K562 (cell line): ENCODE measurements around the gene RXRB. TPM values are rescaled to one million over a fixed set of nuclear protein-coding genes. Genes with fewer than 3 reads are reported as not detected.

Experiments used
- CTCF ChIP-seq, 3 experiments: IDR thresholded peaks in 2 of 3; conservative IDR thresholded peaks in 1 of 3; 2 replicates each; pipeline ENCODE4 v1.5.1; 2011 to 2012; ENCODE audit warnings: low read length in 3 of 3, mild to moderate bottlenecking in 3 of 3, control low read depth in 2 of 3, improper control_type of control experiment in 1 of 3, inconsistent platforms in 1 of 3, low read depth in 1 of 3, mixed read lengths in 1 of 3, moderate library complexity in 1 of 3; ENCODE audit not compliant: insufficient read depth in 2 of 3
- DIDO1 ChIP-seq: fragments of 450-650 bp; IDR thresholded peaks from 2 replicates; pipeline ENCODE4 v1.6.1; 2016; ENCODE audit warnings: low read depth, missing biosample characterization, missing genetic modification characterization
- EGR1 ChIP-seq: fragments of 450-650 bp; conservative IDR thresholded peaks from 2 replicates; pipeline ENCODE4 v1.6.1; 2017; ENCODE audit warnings: mild to moderate bottlenecking
- FOSL1 ChIP-seq: fragments of 200-800 bp; sonication (Bioruptor generic); conservative IDR thresholded peaks from 2 replicates; pipeline ENCODE4 v1.6.1; 2016; ENCODE audit warnings: missing genetic modification characterization, missing compliant biosample characterization
- FUS ChIP-seq: fragments of 200-400 bp; formaldehyde crosslinking; optimal IDR thresholded peaks from 2 replicates; pipeline ENCODE3; 2017; ENCODE audit warnings: low read depth, low read length
- HMGXB4 ChIP-seq: sonication (generic); formaldehyde crosslinking; IDR thresholded peaks from 2 replicates; pipeline ENCODE4 v1.8.1; 2023; ENCODE audit warnings: mild to moderate bottlenecking, missing genetic modification reagents
- JUND ChIP-seq, 2 experiments: IDR thresholded peaks; 2 replicates in 1 of 2; 3 replicates in 1 of 2; pipeline ENCODE4 v1.6.1; 2011; ENCODE audit warnings: borderline replicate concordance in 2 of 2, low read depth in 2 of 2, low read length in 2 of 2, improper control_type of control experiment in 1 of 2, missing biosample characterization in 1 of 2, missing genetic modification characterization in 1 of 2, missing genetic modification reagents in 1 of 2
- KLF16 ChIP-seq: IDR thresholded peaks from 2 replicates; pipeline ENCODE4 v1.6.1; 2016; ENCODE audit warnings: antibody characterized with exemption
- MNT ChIP-seq, 2 experiments: fragments of 450-650 bp; conservative IDR thresholded peaks; 2 replicates each; pipeline ENCODE4 v1.6.1; 2017; ENCODE audit warnings: mild to moderate bottlenecking in 2 of 2, moderate library complexity in 2 of 2
- MYNN ChIP-seq, 2 experiments: sonication (generic); formaldehyde crosslinking in 1 of 2; IDR thresholded peaks; 2 replicates each; pipeline versions ENCODE4 v1.5.0 to v1.6.1; 2016 to 2020; ENCODE audit warnings: antibody characterized with exemption in 1 of 2, missing genetic modification reagents in 1 of 2
- NR2C1 ChIP-seq, 2 experiments: fragments of 450-650 bp; IDR thresholded peaks; 2 replicates each; pipeline ENCODE4 v1.6.1; 2017; ENCODE audit warnings: mild to moderate bottlenecking in 2 of 2, antibody characterized with exemption in 1 of 2, inconsistent platforms in 1 of 2, missing compliant biosample characterization in 1 of 2, missing genetic modification characterization in 1 of 2
- PHF20 ChIP-seq: fragments of 450-650 bp; IDR thresholded peaks from 2 replicates; pipeline ENCODE4 v1.6.1; 2018; ENCODE audit not compliant: partially characterized antibody
- PHF21A ChIP-seq: fragments of 450-650 bp; IDR thresholded peaks from 2 replicates; pipeline ENCODE4 v1.6.1; 2017; ENCODE audit warnings: low read depth, borderline replicate concordance
- SMAD4 ChIP-seq: fragments of 250-450 bp; sonication (Bioruptor Pico); conservative IDR thresholded peaks from 2 replicates; pipeline ENCODE4 v1.8.0; 2021; ENCODE audit warnings: inconsistent platforms, mild to moderate bottlenecking, moderate library complexity
- SMC3 ChIP-seq: conservative IDR thresholded peaks from 2 replicates; pipeline ENCODE4 v1.6.1; 2011; ENCODE audit warnings: low read depth, low read length, improper control_type of control experiment; ENCODE audit not compliant: insufficient read depth
- TCF3 ChIP-seq: sonication (generic); formaldehyde crosslinking; IDR thresholded peaks from 2 replicates; pipeline ENCODE4 v1.4.0; 2020; ENCODE audit warnings: mild to moderate bottlenecking, missing genetic modification reagents
- ZNF740 ChIP-seq, 3 experiments: fragments of 200-800 bp in 1 of 3; sonication (Bioruptor generic) in 1 of 3; sonication (generic) in 1 of 3; formaldehyde crosslinking in 1 of 3; IDR thresholded peaks; 2 replicates each; pipeline versions ENCODE4 v1.6.1 to v1.8.0; 2016 to 2022; ENCODE audit warnings: mild to moderate bottlenecking in 2 of 3, missing compliant biosample characterization in 2 of 3, missing genetic modification characterization in 2 of 3, missing genetic modification reagents in 1 of 3
- ZNF830 ChIP-seq: fragments of 250-450 bp; sonication (Bioruptor Pico); IDR thresholded peaks from 2 replicates; pipeline ENCODE4 v1.5.0; 2021; ENCODE audit warnings: mild to moderate bottlenecking
- ZZZ3 ChIP-seq: fragments of 450-650 bp; IDR thresholded peaks from 2 replicates; pipeline ENCODE4 v1.6.1; 2016; ENCODE audit warnings: antibody characterized with exemption, mild to moderate bottlenecking, moderate library complexity
- polyA plus RNA-seq, 8 experiments: library from polyadenylated mRNA; depleted of rRNA in 4 of 8; stranded (reverse) in 5 of 8; unstranded in 3 of 8; fragments of >200 nt; fragmentation: Nextera tagmentation in 2 of 8; fragmentation: Illumina TruSeq in 1 of 8; extraction: Ambion mirVana in 2 of 8; extraction: Trizol in 1 of 8; gene quantifications; 2 replicates each; pipeline versions ENCODE4 v1.2.1 to v1.2.3, GENCODE V29; 2011 to 2014; ENCODE audit warnings: inconsistent platforms in 1 of 8, missing spikeins in 1 of 8
- total RNA-seq, 7 experiments: library from RNA; depleted of rRNA in 6 of 7; stranded (reverse); fragments of >200 nt in 6 of 7; fragmentation: Illumina TruSeq in 2 of 7; extraction: Trizol in 2 of 7; gene quantifications; 2 replicates each; pipeline versions ENCODE4 v1.2.1 to v1.2.3, GENCODE V29; 2011 to 2021; ENCODE audit warnings: low replicate concordance in 1 of 7

The RXRB gene
- total and polyA plus RNA-seq, 9 of the 15 experiments (the other 6 are each of a cell fraction or from before 2014, with no cell fraction given): 0.76 to 35.5 (median 18.4) TPM

- TF ChIP-seq ZNF740 (CRISPR knock-in tag; IDR thresholded peaks at IDR 0.05) (peak; percentile 65; the same call in 1 of the 2 replicates), ZNF740 (tag; IDR thresholded peaks at IDR 0.05) (peak in 1 of 2 experiments; percentile 53; a peak in 1 of 4 replicates), EGR1 (peak; percentile 68), CTCF (IDR thresholded peaks at IDR 0.05 in 2 of 3, conservative IDR thresholded peaks at IDR 0.05 in 1 of 3; ENCODE audit: insufficient read depth in 2 of 3, low read depth in 1 of 3, low read length in 3 of 3) (peak; percentile 96 to 98 (median 98)), PHF20 (peak; percentile 13), SMC3 (peak; percentile 82), ZZZ3 (no peak), FUS (no peak), SMAD4 (no peak), TCF3 (no peak), KLF16 (0 out of 2 replicates have a peak, but pooled peaks have one; percentile 7), JUND (IDR thresholded peaks at IDR 0.05; ENCODE audit: borderline replicate concordance, low read depth, low read length) (peak; percentile 13; the same call in 1 of the 2 replicates), JUND (tag; IDR thresholded peaks at IDR 0.05; ENCODE audit: borderline replicate concordance, low read depth, low read length) (no peak; the same call in 2 of the 3 replicates), MNT (conservative IDR thresholded peaks at IDR 0.05) (peak in 1 of 2 experiments; percentile 21; a peak in 1 of 4 replicates), DIDO1 (tag) (peak; percentile 28; the same call in 1 of the 2 replicates), FOSL1 (tag) (0 out of 2 replicates have a peak, but pooled peaks have one; percentile 5), PHF21A (peak; percentile 45; the same call in 1 of the 2 replicates), HMGXB4 (CRISPR knock-in tag) (peak; percentile 85; the same call in 1 of the 2 replicates), MYNN (IDR thresholded peaks at IDR 0.05) (0 out of 2 replicates have a peak, but pooled peaks have one; percentile 32), MYNN (CRISPR knock-in tag; IDR thresholded peaks at IDR 0.05) (no peak), ZNF830 (CRISPR knock-in tag) (no peak), NR2C1 (IDR thresholded peaks at IDR 0.05) (no peak), NR2C1 (tag; IDR thresholded peaks at IDR 0.05) (no peak)
These were observed 47.6 kb upstream of the RXRB start (continued) for GRCh38 chr6:33247977-33248642.
